ENCODE results near the gene FRMD4A. TPM values are rescaled to one million over a fixed set of nuclear protein-coding genes. Genes with fewer than 3 reads are reported as not detected.

The FRMD4A gene
- total and polyA plus RNA-seq, 12 donors, result 17.4 to 43.4 (median 30.3) TPM

GRCh38 chr10:13670311-13670710 lies 660.4 kb downstream of the FRMD4A start:
- H3K27ac ChIP-seq, result peak overlapping the region in 2 of 10 donors; percentile 31 to 32
- H3K4me1 ChIP-seq, result peaks cover 0 to 40% (median 13%) of the 10 kb centered on the region in 9 donors
- no peaks in the 10 kb centered on the region for H3K9me3 ChIP-seq
- no peak overlapping the region for H3K4me3 ChIP-seq
- DNase-seq (peak in 1 of 2 donors; percentile 47), ATAC-seq (peak in 6 of 8 donors; percentile 21 to 64 (median 52))
- WGBS, 2 donors, result 67 to 72% methylated on average over 10 of the region's 10 CpGs
- intact Hi-C loops (cut with DNase I), result loop anchor here in 2 of 10 donors (5.0 kb wide), 2 partner anchors 37 to 42 kb away; no protein-coding TSS in a partner anchor
- H3K27me3 ChIP-seq, result no peaks in the 10 kb centered on the region
- H3K36me3 ChIP-seq, result peaks cover 0 to 99% (median 54%) of the 10 kb centered on the region in 9 donors
- TF ChIP-seq CTCF (IDR thresholded peaks at IDR 0.05), result no peak

GRCh38 chr10:13669901-13670300 lies 660.8 kb downstream of the FRMD4A start:
- no peak for TF ChIP-seq CTCF (IDR thresholded peaks at IDR 0.05)
- Histone ChIP-seq H3K27me3 (no peaks in the 10 kb centered on the region), H3K27ac (peak overlapping the region in 2 of 10 donors; percentile 31 to 32), H3K4me1 (peaks cover 0 to 36% (median 13%) of the 10 kb centered on the region in 9 donors), H3K36me3 (peaks cover 0 to 100% (median 57%) of the 10 kb centered on the region in 9 donors), H3K9me3 (no peaks in the 10 kb centered on the region), H3K4me3 (no peak overlapping the region)
- intact Hi-C loops (cut with DNase I), result loop anchor here in 4 of 10 donors (5.0 to 10.0 kb wide), 4 partner anchors 37 to 285 kb away; no protein-coding TSS in a partner anchor
- WGBS, 2 donors, result 83 to 85% methylated on average over 12 of the region's 12 CpGs
- ATAC-seq, result no peak
- no peak for DNase-seq

- H3K4me1 ChIP-seq, result peaks cover 0 to 30% (median 13%) of the 10 kb centered on the region in 9 donors
- H3K4me3 ChIP-seq, result no peak overlapping the region
- DNase-seq (no peak), ATAC-seq (no peak)
- intact Hi-C loops (cut with DNase I), result loop anchor here in 3 of 10 donors (10.0 kb wide), 2 partner anchors 45 to 285 kb away; no protein-coding TSS in a partner anchor
- 95 to 96% methylated on average over 8 of the region's 8 CpGs for WGBS, 2 donors
- peaks cover 0 to 100% (median 57%) of the 10 kb centered on the region in 9 donors for H3K36me3 ChIP-seq
- peak overlapping the region in 3 of 10 donors; percentile 12 to 32 (median 31) for H3K27ac ChIP-seq
- H3K9me3 ChIP-seq, result no peaks in the 10 kb centered on the region
- TF ChIP-seq CTCF (IDR thresholded peaks at IDR 0.05), result no peak
- no peaks in the 10 kb centered on the region for H3K27me3 ChIP-seq
Measured at GRCh38 chr10:13669182-13669855, 661.4 kb downstream of the FRMD4A start.

- 87 to 94% methylated on average over 4 of the region's 4 CpGs for WGBS, 2 donors
- Histone ChIP-seq H3K9me3 (no peaks in the 10 kb centered on the region), H3K4me1 (peaks cover 0 to 25% (median 13%) of the 10 kb centered on the region in 9 donors), H3K27me3 (no peaks in the 10 kb centered on the region), H3K4me3 (no peak overlapping the region), H3K27ac (no peak overlapping the region), H3K36me3 (peaks cover 0 to 100% (median 57%) of the 10 kb centered on the region in 9 donors)
- DNase-seq (no peak), ATAC-seq (no peak)
- TF ChIP-seq CTCF (IDR thresholded peaks at IDR 0.05), result no peak
- intact Hi-C loops (cut with DNase I), result loop anchor here in 3 of 10 donors (10.0 kb wide), 2 partner anchors 47 to 287 kb away; no protein-coding TSS in a partner anchor
Measured at GRCh38 chr10:13668126-13668525, 662.6 kb downstream of the FRMD4A start.

All from heart right ventricle (tissue), 16 donors.